ENCODE data around the gene PLXNA2.

The PLXNA2 gene

DNA sequence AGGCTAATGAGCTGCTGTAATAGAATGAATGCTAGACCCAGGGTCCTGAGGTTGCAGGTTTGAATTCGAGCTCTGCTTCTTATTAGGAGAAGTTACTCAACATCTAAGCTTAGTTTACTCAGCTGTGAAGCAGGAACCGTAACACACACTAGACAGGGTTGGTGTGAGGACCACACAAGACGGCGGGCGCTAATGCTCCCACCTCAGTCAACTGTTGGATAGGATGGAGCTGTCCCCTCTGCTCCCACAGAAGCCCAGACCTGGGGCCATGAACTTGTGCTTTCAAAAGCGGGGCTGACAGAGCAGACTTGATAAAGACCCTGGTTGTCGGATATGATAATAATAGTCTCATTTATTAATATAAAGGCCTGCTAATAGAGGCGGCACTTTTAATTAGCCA, 234.9 kb downstream of the PLXNA2 start:
- ATAC-seq = no peak
- no peak for TF ChIP-seq ZFP3 (CRISPR knock-in tag; IDR thresholded peaks at IDR 0.05)
- TF ChIP-seq RARB (CRISPR knock-in tag; IDR thresholded peaks at IDR 0.05) = no peak
- TF ChIP-seq GLIS3 (CRISPR knock-in tag; IDR thresholded peaks at IDR 0.05) = no peak
- no peak for TF ChIP-seq ZNF70 (CRISPR knock-in tag; IDR thresholded peaks at IDR 0.05)
- TF ChIP-seq ZNF565 (CRISPR knock-in tag; conservative IDR thresholded peaks at IDR 0.05; ENCODE audit: low read depth) = no peak
- no peak for TF ChIP-seq ESRRG (CRISPR knock-in tag; IDR thresholded peaks at IDR 0.05)
- TF ChIP-seq, protein P1, sequence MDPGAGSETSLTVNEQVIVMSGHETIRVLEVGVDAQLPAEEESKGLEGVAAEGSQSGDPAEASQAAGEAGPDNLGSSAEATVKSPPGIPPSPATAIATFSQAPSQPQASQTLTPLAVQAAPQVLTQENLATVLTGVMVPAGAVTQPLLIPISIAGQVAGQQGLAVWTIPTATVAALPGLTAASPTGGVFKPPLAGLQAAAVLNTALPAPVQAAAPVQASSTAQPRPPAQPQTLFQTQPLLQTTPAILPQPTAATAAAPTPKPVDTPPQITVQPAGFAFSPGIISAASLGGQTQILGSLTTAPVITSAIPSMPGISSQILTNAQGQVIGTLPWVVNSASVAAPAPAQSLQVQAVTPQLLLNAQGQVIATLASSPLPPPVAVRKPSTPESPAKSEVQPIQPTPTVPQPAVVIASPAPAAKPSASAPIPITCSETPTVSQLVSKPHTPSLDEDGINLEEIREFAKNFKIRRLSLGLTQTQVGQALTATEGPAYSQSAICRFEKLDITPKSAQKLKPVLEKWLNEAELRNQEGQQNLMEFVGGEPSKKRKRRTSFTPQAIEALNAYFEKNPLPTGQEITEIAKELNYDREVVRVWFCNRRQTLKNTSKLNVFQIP (CRISPR knock-in tag; IDR thresholded peaks at IDR 0.05; ENCODE audit: borderline replicate concordance, low read depth) = no peak
- TF ChIP-seq ZNF8 (CRISPR knock-in tag; IDR thresholded peaks at IDR 0.05) = no peak
- no peak for TF ChIP-seq TOX (CRISPR knock-in tag; IDR thresholded peaks at IDR 0.05; ENCODE audit: borderline replicate concordance)
- no peak for TF ChIP-seq PPARA (CRISPR knock-in tag; IDR thresholded peaks at IDR 0.05; ENCODE audit: borderline replicate concordance)
- TF ChIP-seq, protein P2, sequence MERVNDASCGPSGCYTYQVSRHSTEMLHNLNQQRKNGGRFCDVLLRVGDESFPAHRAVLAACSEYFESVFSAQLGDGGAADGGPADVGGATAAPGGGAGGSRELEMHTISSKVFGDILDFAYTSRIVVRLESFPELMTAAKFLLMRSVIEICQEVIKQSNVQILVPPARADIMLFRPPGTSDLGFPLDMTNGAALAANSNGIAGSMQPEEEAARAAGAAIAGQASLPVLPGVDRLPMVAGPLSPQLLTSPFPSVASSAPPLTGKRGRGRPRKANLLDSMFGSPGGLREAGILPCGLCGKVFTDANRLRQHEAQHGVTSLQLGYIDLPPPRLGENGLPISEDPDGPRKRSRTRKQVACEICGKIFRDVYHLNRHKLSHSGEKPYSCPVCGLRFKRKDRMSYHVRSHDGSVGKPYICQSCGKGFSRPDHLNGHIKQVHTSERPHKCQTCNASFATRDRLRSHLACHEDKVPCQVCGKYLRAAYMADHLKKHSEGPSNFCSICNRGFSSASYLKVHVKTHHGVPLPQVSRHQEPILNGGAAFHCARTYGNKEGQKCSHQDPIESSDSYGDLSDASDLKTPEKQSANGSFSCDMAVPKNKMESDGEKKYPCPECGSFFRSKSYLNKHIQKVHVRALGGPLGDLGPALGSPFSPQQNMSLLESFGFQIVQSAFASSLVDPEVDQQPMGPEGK (CRISPR knock-in tag; IDR thresholded peaks at IDR 0.05; ENCODE audit: borderline replicate concordance) = no peak
- no peak for TF ChIP-seq ISL1 (CRISPR knock-in tag; IDR thresholded peaks at IDR 0.05)
- TF ChIP-seq TCF4 (CRISPR knock-in tag; IDR thresholded peaks at IDR 0.05; ENCODE audit: borderline replicate concordance) = no peak
- TF ChIP-seq CSDC2 (CRISPR knock-in tag; IDR thresholded peaks at IDR 0.05) = no peak

DNA sequence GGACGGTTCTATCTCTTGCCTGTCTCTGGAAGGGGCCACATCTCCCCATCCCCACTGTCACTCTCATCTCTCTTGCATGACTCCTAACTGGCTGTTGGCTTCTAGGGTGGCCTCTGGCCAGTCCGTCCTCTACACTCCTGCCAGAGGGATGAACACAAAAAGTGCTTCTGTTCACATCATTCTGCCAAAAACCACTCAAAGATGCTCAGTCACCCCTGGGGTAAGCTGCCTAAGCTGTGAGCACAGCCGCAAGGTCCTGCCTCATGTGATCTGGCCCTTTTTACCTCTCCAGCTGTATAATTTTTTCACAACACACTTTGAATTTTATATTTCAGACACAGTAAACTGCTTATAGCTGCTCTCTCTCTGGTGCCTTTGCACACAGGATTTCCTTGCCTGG, 235.7 kb downstream of the PLXNA2 start:
- ATAC-seq = peak; percentile 40
- TF ChIP-seq, protein P3, sequence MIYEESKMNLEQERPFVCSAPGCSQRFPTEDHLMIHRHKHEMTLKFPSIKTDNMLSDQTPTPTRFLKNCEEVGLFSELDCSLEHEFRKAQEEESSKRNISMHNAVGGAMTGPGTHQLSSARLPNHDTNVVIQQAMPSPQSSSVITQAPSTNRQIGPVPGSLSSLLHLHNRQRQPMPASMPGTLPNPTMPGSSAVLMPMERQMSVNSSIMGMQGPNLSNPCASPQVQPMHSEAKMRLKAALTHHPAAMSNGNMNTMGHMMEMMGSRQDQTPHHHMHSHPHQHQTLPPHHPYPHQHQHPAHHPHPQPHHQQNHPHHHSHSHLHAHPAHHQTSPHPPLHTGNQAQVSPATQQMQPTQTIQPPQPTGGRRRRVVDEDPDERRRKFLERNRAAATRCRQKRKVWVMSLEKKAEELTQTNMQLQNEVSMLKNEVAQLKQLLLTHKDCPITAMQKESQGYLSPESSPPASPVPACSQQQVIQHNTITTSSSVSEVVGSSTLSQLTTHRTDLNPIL (CRISPR knock-in tag; IDR thresholded peaks at IDR 0.05; ENCODE audit: low read depth) = no peak
- TF ChIP-seq PPARA (CRISPR knock-in tag; IDR thresholded peaks at IDR 0.05; ENCODE audit: borderline replicate concordance) = no peak

DNA sequence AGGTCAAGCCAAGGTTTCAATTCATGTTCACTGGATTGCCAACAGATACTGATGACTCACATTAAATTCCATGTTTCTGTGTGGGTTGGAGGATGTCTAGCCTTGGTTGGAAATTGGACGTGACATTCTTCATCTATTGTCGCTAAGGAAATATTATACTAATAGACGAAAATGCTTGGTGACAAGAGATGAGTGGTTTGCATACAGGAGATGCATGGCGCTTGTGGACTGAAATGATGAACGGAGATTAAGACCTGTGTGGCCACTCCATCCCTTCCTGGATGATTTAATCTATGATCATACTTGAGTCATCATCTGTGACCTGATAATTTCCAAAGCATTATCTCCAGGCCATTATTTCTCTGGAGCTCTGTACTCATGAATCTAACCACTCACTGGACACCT, 236.2 kb downstream of the PLXNA2 start:
- peak; percentile 85 for ATAC-seq
- TF ChIP-seq RARB (CRISPR knock-in tag; IDR thresholded peaks at IDR 0.05) = peak; percentile 91
- TF ChIP-seq, protein P1 (CRISPR knock-in tag; IDR thresholded peaks at IDR 0.05; ENCODE audit: borderline replicate concordance, low read depth) = peak; percentile 92; the same call in 1 of the 2 replicates
- TF ChIP-seq, protein P2 (CRISPR knock-in tag; IDR thresholded peaks at IDR 0.05; ENCODE audit: borderline replicate concordance) = peak; percentile 73; the same call in 1 of the 2 replicates
- peak; percentile 94 for TF ChIP-seq ISL1 (CRISPR knock-in tag; IDR thresholded peaks at IDR 0.05)
- peak; percentile 95 for TF ChIP-seq TOX (CRISPR knock-in tag; IDR thresholded peaks at IDR 0.05; ENCODE audit: borderline replicate concordance)
- no peak for TF ChIP-seq BACH2 (CRISPR knock-in tag; IDR thresholded peaks at IDR 0.05; ENCODE audit: borderline replicate concordance)
- peak; percentile 89 for TF ChIP-seq ZC3H10 (CRISPR knock-in tag; IDR thresholded peaks at IDR 0.05)
- no peak for TF ChIP-seq GLIS3 (CRISPR knock-in tag; IDR thresholded peaks at IDR 0.05)

DNA sequence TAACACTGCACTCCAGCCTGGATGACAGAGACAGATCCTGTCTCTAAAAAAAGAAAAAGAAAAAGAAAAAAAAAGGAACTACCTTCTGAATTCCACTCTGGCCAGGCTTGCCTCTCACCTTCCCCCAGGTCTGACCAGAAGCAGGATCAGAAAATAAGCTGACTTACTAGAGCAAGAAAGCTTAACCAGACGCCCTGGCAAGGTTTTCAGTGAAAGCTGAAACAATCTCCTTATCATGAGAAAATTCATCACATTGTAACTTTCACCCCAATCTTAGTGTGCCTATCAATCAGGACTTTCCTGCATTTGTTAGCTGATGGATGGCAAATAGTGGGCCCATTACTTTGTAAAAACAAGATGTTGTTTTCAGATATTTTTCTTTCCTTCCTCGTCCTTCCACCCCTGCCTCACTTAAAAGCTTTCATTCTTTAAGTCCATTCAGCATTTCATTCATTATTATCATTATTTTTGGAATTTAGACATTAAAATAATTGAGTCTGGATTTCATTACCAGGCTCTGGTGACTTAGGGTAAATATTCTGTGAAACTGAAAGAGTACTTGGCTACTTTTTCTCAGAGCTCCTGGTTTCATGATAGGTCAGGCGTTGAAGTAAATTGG, 236.8 kb downstream of the PLXNA2 start:
- ATAC-seq = peak; percentile 77
- TF ChIP-seq ZNF70 (CRISPR knock-in tag; IDR thresholded peaks at IDR 0.05) = no peak
- peak; percentile 97 for TF ChIP-seq ISL1 (CRISPR knock-in tag; IDR thresholded peaks at IDR 0.05)
- no peak; the same call in none of the 2 replicates for TF ChIP-seq RARB (CRISPR knock-in tag; IDR thresholded peaks at IDR 0.05)
